HCT116 (cell line): ENCODE results near the gene USP10. TPM values are rescaled to one million over a fixed set of nuclear protein-coding genes. Genes with fewer than 3 reads are reported as not detected.

ENCODE experiments used
- ATAC-seq: fragments of 200-7000 bp; cut with Tn5 transposase; 2 replicates; pipeline ENCODE4 v1.9.1; 2020; ENCODE audit warnings: mild to moderate bottlenecking, moderate library complexity
- BruUV-seq: library from RNA; stranded (reverse); fragments of 400-500 nt; replicated peaks from 2 replicates; lab custom pipeline; 2021; lab: Mats Ljungman, UMichigan
- CTCF ChIA-PET: fragments of 300-600 bp; sonication (Branson Sonifier 250); formaldehyde crosslinking; loops from one replicate; lab custom pipeline; 2021; ENCODE audit warnings: antibody characterized with exemption; lab: Charles Lee
- POLR2A ChIA-PET: fragments of 300-600, 350-600 bp; sonication (Branson Sonifier 250); formaldehyde crosslinking; loops from one replicate; lab custom pipeline; 2021; ENCODE audit warnings: antibody characterized with exemption; lab: Charles Lee
- RAD21 ChIA-PET, 2 experiments: fragments of 300-600 bp; sonication (Branson Sonifier 250); formaldehyde crosslinking; loops; one replicate each; lab custom pipeline; 2023; ENCODE audit warnings: low total read pairs in 2 of 2; ENCODE audit not compliant: uncharacterized antibody in 2 of 2, unreplicated experiment in 2 of 2, low non-redundant PET in 1 of 2; lab: Charles Lee
- DNase-seq: peaks from one replicate; pipeline ENCODE4 v3.0.0-alpha.2; 2010; ENCODE audit warnings: low read depth, low spot score
- H2AFZ ChIP-seq: fragments of 200-600 bp; shearing (Covaris generic), sonication (generic); 2 replicates; pipeline ENCODE4 v1.6.1; 2017; ENCODE audit warnings: low read depth, mixed run types, mixed read lengths, antibody characterized with exemption, low read length; ENCODE audit not compliant: poor library complexity, severe bottlenecking
- H3K27ac ChIP-seq: 2 replicates; pipeline ENCODE4 v1.5.1; 2012; ENCODE audit warnings: low read depth, low read length
- H3K27me3 ChIP-seq: fragments of 200-600 bp; sonication (generic); 2 replicates; pipeline ENCODE4 v1.6.1; 2016; ENCODE audit warnings: mixed run types, low read length, mixed read lengths; ENCODE audit not compliant: insufficient read depth
- H3K36me3 ChIP-seq, 2 experiments: fragments of 200-500 bp in 1 of 2; fragments of 200-600 bp in 1 of 2; sonication (Bioruptor generic) in 1 of 2; sonication (generic) in 1 of 2; 2 replicates each; pipeline versions ENCODE4 v1.5.1 to v1.6.1; 2014 to 2016; ENCODE audit warnings: low read length in 2 of 2, inconsistent platforms in 1 of 2, mixed read lengths in 1 of 2, mixed run types in 1 of 2; ENCODE audit not compliant: insufficient read depth in 2 of 2, control insufficient read depth in 1 of 2
- H3K4me1 ChIP-seq, 2 experiments: fragments of 200-600 bp in 1 of 2; sonication (generic) in 1 of 2; 2 replicates each; pipeline versions ENCODE4 v1.5.1 to v1.6.1; 2012 to 2017; ENCODE audit warnings: low read length in 2 of 2, inconsistent platforms in 1 of 2, mild to moderate bottlenecking in 1 of 2, mixed read lengths in 1 of 2, mixed run types in 1 of 2, moderate library complexity in 1 of 2; ENCODE audit not compliant: insufficient read depth in 2 of 2, control insufficient read depth in 1 of 2
- H3K4me2 ChIP-seq: fragments of 200-600 bp; sonication (generic); 2 replicates; pipeline ENCODE4 v1.6.1; 2017; ENCODE audit warnings: mixed run types, low read length, mixed read lengths
- H3K4me3 ChIP-seq, 2 experiments: fragments of 200-600 bp in 1 of 2; sonication (generic) in 1 of 2; replicated peaks in 1 of 2; 2 replicates each; pipeline ENCODE4 v1.5.1; 2011 to 2016; ENCODE audit warnings: low read length in 2 of 2, control low read depth in 1 of 2, low read depth in 1 of 2, mild to moderate bottlenecking in 1 of 2, mixed read lengths in 1 of 2, mixed run types in 1 of 2
- H3K79me2 ChIP-seq: fragments of 200-600 bp; sonication (generic); 2 replicates; pipeline ENCODE4 v1.6.1; 2017; ENCODE audit warnings: mild to moderate bottlenecking, mixed run types, low read length, moderate library complexity, mixed read lengths; ENCODE audit not compliant: insufficient read depth
- H3K9ac ChIP-seq: fragments of 200-600 bp; sonication (generic); 2 replicates; pipeline ENCODE4 v1.6.1; 2016; ENCODE audit warnings: low read length, mixed read lengths
- H3K9me2 ChIP-seq: fragments of 200-600 bp; sonication (generic), shearing (Covaris generic); 2 replicates; pipeline ENCODE4 v1.6.1; 2017; ENCODE audit warnings: mixed run types, mild to moderate bottlenecking, moderate library complexity; ENCODE audit not compliant: insufficient read depth
- H3K9me3 ChIP-seq, 2 experiments: fragments of 200-500 bp in 1 of 2; fragments of 200-600 bp in 1 of 2; sonication (Bioruptor generic) in 1 of 2; sonication (generic) in 1 of 2; 2 replicates each; pipeline ENCODE4 v1.6.1; 2014 to 2017; ENCODE audit warnings: low read length in 2 of 2, mixed read lengths in 2 of 2, inconsistent platforms in 1 of 2, low read depth in 1 of 2, mild to moderate bottlenecking in 1 of 2, mixed run types in 1 of 2, moderate library complexity in 1 of 2; ENCODE audit not compliant: control insufficient read depth in 1 of 2, insufficient read depth in 1 of 2
- H4K20me1 ChIP-seq: fragments of 200-600 bp; sonication (generic), shearing (Covaris generic); 2 replicates; pipeline ENCODE4 v1.6.1; 2017; ENCODE audit warnings: mixed run types, mild to moderate bottlenecking, moderate library complexity; ENCODE audit not compliant: insufficient read depth
- CEBPB ChIP-seq: IDR thresholded peaks from 2 replicates; pipeline ENCODE4 v1.6.1; 2012; ENCODE audit warnings: low read depth
- CTCF ChIP-seq, 3 experiments: fragments of 200-600 bp in 1 of 3; sonication (generic) in 1 of 3; IDR thresholded peaks in 2 of 3; conservative IDR thresholded peaks in 1 of 3; 2 replicates each; pipeline ENCODE4 v1.5.1; 2012 to 2017; ENCODE audit warnings: low read depth in 2 of 3, low read length in 2 of 3, antibody characterized with exemption in 1 of 3, borderline replicate concordance in 1 of 3, control low read depth in 1 of 3, mild to moderate bottlenecking in 1 of 3, mixed read lengths in 1 of 3, mixed run types in 1 of 3, moderate library complexity in 1 of 3; ENCODE audit not compliant: insufficient read depth in 1 of 3
- EGR1 ChIP-seq: IDR thresholded peaks from 2 replicates; pipeline ENCODE4 v1.6.1; 2012; ENCODE audit warnings: low read depth
- JUND ChIP-seq: IDR thresholded peaks from 2 replicates; pipeline ENCODE4 v1.6.1; 2012
- MAX ChIP-seq: IDR thresholded peaks from 2 replicates; pipeline ENCODE4 v1.6.1; 2012
- POLR2AphosphoS5 ChIP-seq: IDR thresholded peaks from 2 replicates; pipeline ENCODE4 v1.6.1; 2011; ENCODE audit warnings: mild to moderate bottlenecking, low read depth, low read length, moderate library complexity
- REST ChIP-seq: IDR thresholded peaks from 2 replicates; pipeline ENCODE4 v1.6.1; 2012; ENCODE audit warnings: low read depth
- SIN3A ChIP-seq: IDR thresholded peaks from 2 replicates; pipeline ENCODE4 v1.6.1; 2012; ENCODE audit warnings: low read depth
- SP1 ChIP-seq: IDR thresholded peaks from 2 replicates; pipeline ENCODE4 v1.6.1; 2012; ENCODE audit warnings: low read depth
- SRF ChIP-seq: IDR thresholded peaks from 2 replicates; pipeline ENCODE4 v1.6.1; 2012; ENCODE audit warnings: low read depth
- TCF7L2 ChIP-seq: IDR thresholded peaks from 2 replicates; pipeline ENCODE4 v1.7.0; 2011; ENCODE audit warnings: borderline replicate concordance, inconsistent platforms; ENCODE audit not compliant: insufficient read depth, insufficient read length; ENCODE audit errors: extremely low read depth
- ZFX ChIP-seq: fragments of 450-650 bp; IDR thresholded peaks from 2 replicates; pipeline ENCODE4 v1.6.1; 2017
- ZNF274 ChIP-seq: fragments of 200-500 bp; sonication (Bioruptor generic); IDR thresholded peaks from 2 replicates; pipeline ENCODE4 v1.6.1; 2014; ENCODE audit warnings: mild to moderate bottlenecking, low read depth, low read length, inconsistent platforms
- intact Hi-C: fragments of 100-400 bp; cut with micrococcal nuclease; formaldehyde crosslinking; loops from 2 replicates; pipeline ENCODE4 v1.10.0; 2022
- total RNA-seq: library from RNA; stranded (reverse); gene quantifications from one replicate; pipeline ENCODE4 v1.2.1, GENCODE V29; 2021; ENCODE audit not compliant: unreplicated experiment

Gene USP10
- total RNA-seq, 1 experiment from 2014 or later: 175 TPM

- no peak overlapping the region for H2AFZ ChIP-seq
- peaks cover 7 to 15% of the 10 kb centered on the region in 2 experiments for H3K4me1 ChIP-seq
- ATAC-seq (no peak), DNase-seq (no peak)
- no peaks in the 10 kb centered on the region for H4K20me1 ChIP-seq
- no peak for TF ChIP-seq MAX
- no peak for TF ChIP-seq SP1
- no peak for TF ChIP-seq SIN3A
- no peak for TF ChIP-seq REST
- TF ChIP-seq CTCF (IDR thresholded peaks at IDR 0.05 in 2 of 3, conservative IDR thresholded peaks at IDR 0.05 in 1 of 3; ENCODE audit: borderline replicate concordance in 1 of 3, insufficient read depth in 1 of 3, low read depth in 2 of 3, low read length in 2 of 3): no peak
- TF ChIP-seq EGR1: no peak
- no peak for TF ChIP-seq TCF7L2
- TF ChIP-seq ZFX: no peak
- no peak for TF ChIP-seq JUND
- no peak for TF ChIP-seq CEBPB
- no peak for TF ChIP-seq POLR2AphosphoS5
- no peak for TF ChIP-seq SRF
- no peak for TF ChIP-seq ZNF274
- H3K9ac ChIP-seq: no peak overlapping the region
- CTCF ChIA-PET: no interaction called here
- no peaks in the 10 kb centered on the region for H3K27me3 ChIP-seq
- peaks cover 0 to 6% of the 10 kb centered on the region in 2 experiments; a peak in 1 of 4 replicates for H3K9me3 ChIP-seq
- BruUV-seq: no TSS peak
- intact Hi-C loops: no loop called here
- no peaks in the 10 kb centered on the region for H3K36me3 ChIP-seq
- H3K9me2 ChIP-seq: no peaks in the 10 kb centered on the region
- POLR2A ChIA-PET: interaction anchor here (0.8 kb wide), 1 partner anchor 11 kb away, joined by 3 read pairs; no protein-coding TSS in a partner anchor
- no peak overlapping the region for H3K4me3 ChIP-seq
- H3K4me2 ChIP-seq: no peak overlapping the region
- H3K27ac ChIP-seq: no peak overlapping the region
- H3K79me2 ChIP-seq: no peaks in the 10 kb centered on the region
- RAD21 ChIA-PET: no interaction called here
Measured at GRCh38 chr16:84817206-84817605, 117.4 kb downstream of the USP10 start.
